PC-3 (cell line): ENCODE measurements around the gene SPRED3.

ENCODE experiments used
- CTCF ChIP-seq: fragments of 300-600 bp; sonication (generic); conservative IDR thresholded peaks from 2 replicates; pipeline ENCODE4 v1.5.1; 2017; ENCODE audit warnings: antibody characterized with exemption, low read depth, mild to moderate bottlenecking, low read length
- EZH2 ChIP-seq: fragments of 300-600 bp; sonication (generic); IDR thresholded peaks from one replicate; pipeline ENCODE4 v1.6.1; 2017; ENCODE audit warnings: antibody characterized with exemption, mild to moderate bottlenecking, low read length; ENCODE audit not compliant: unreplicated experiment

GRCh38 chr19:38440592-38440991, 52.1 kb downstream of the SPRED3 start:
- no peak for TF ChIP-seq EZH2
- TF ChIP-seq CTCF = no peak
